ENCODE data around the gene HMGB3. TPM values are rescaled to one million over a fixed set of nuclear protein-coding genes. Genes with fewer than 3 reads are reported as not detected.

HMGB3 gene
- total and polyA plus RNA-seq, 8 donors = 30.2 to 180 (median 116) TPM

DNA sequence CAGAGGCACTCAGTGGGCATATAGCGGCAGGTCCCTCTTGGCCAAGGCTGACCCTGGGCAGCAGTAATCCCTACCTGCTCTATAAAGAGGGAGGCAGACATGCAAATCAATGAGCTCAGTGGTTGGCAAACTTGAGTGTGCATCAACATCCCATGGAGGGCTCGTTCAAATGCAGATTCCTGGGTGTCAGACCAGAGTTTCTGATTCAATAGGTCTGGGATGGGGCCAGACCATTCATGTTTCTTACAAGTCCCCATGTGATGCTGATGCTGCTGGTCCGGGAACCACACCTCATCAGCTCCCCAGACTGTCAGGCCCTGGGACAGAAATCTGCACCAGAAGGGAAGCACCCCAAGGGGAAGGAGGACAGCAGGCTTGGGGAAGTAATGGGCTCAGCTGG, 38.9 kb upstream of the HMGB3 start:
- Histone ChIP-seq H3K27ac (no peak overlapping the region), H3K4me3 (no peak overlapping the region), H3K27me3 (no peaks in the 10 kb centered on the region), H3K4me1 (no peaks in the 10 kb centered on the region), H3K9me3 (no peaks in the 10 kb centered on the region), H3K36me3 (no peaks in the 10 kb centered on the region)
- no peak for DNase-seq
- no peak for TF ChIP-seq CTCF (IDR thresholded peaks at IDR 0.05)
- no peak for ATAC-seq
- intact Hi-C loops (cut with DNase I) = no loop called here

DNA sequence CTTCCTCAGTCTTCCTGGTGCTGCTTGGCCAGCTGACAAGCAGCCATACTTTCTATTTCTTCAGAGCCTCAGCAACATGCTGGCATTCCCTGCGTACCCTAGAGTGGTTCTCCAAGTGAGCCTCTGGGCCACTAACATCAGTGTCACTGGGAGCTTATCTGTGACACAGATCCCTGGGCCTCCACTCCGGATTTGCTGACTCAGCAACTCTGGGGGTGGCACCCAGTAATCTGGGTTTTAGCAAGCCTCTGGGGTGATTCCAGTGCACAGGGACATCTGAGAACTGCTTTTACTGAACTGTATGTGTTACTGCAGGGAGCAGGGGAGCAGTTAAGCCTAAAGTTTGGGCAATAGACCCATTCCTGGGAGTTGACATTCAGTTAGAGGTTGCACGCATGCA, 28.2 kb upstream of the HMGB3 start:
- Histone ChIP-seq H3K36me3 (no peaks in the 10 kb centered on the region), H3K4me1 (no peaks in the 10 kb centered on the region), H3K27me3 (no peaks in the 10 kb centered on the region), H3K9me3 (no peaks in the 10 kb centered on the region), H3K27ac (no peak overlapping the region), H3K4me3 (no peak overlapping the region)
- DNase-seq = no peak
- TF ChIP-seq CTCF (IDR thresholded peaks at IDR 0.05) = no peak
- intact Hi-C loops (cut with DNase I) = no loop called here
- ATAC-seq = no peak

- no peak for TF ChIP-seq CTCF (IDR thresholded peaks at IDR 0.05)
- Histone ChIP-seq H3K27me3 (no peaks in the 10 kb centered on the region), H3K9me3 (no peaks in the 10 kb centered on the region), H3K4me1 (no peaks in the 10 kb centered on the region), H3K4me3 (no peak overlapping the region), H3K36me3 (no peaks in the 10 kb centered on the region), H3K27ac (no peak overlapping the region)
- ATAC-seq (no peak), DNase-seq (no peak)
- intact Hi-C loops (cut with DNase I) = no loop called here
Observed at GRCh38 chrX:150955590-150955989, 27.5 kb upstream of the HMGB3 start.

DNA sequence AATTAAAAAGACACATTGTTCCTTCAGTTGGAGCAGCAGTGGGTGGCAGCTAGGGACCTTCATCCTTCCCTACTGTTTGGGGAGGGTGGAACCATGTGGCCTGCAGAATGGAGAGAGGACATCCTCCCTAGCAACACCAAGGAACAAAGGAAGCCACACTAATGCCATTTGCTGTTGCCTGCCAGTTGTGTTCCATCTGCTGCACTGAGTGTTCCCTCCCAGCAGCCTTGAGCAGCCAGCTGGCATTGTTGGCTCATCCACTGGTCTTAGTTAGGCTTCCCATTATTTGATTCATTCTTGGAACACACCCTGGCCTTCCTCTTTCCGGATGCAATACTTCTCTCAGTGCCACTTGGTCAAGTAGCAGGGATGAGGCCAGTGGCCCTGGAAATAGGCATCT, 25.0 kb upstream of the HMGB3 start:
- Histone ChIP-seq H3K4me1 (no peaks in the 10 kb centered on the region), H3K4me3 (no peak overlapping the region), H3K27me3 (no peaks in the 10 kb centered on the region), H3K9me3 (no peaks in the 10 kb centered on the region), H3K36me3 (no peaks in the 10 kb centered on the region), H3K27ac (no peak overlapping the region)
- DNase-seq (no peak), ATAC-seq (no peak)
- intact Hi-C loops (cut with DNase I) = no loop called here
- TF ChIP-seq CTCF (IDR thresholded peaks at IDR 0.05) = no peak

- ATAC-seq = no peak
- intact Hi-C loops (cut with DNase I) = no loop called here
- no peak for TF ChIP-seq CTCF (IDR thresholded peaks at IDR 0.05)
- H3K4me3 ChIP-seq = no peak overlapping the region
- H3K4me1 ChIP-seq = no peaks in the 10 kb centered on the region
- no peaks in the 10 kb centered on the region for H3K36me3 ChIP-seq
- H3K27ac ChIP-seq = no peak overlapping the region
- H3K9me3 ChIP-seq = no peaks in the 10 kb centered on the region
- no peak for DNase-seq
- no peaks in the 10 kb centered on the region for H3K27me3 ChIP-seq
Observed at GRCh38 chrX:150959557-150959956, 23.6 kb upstream of the HMGB3 start.

Data from left lung (tissue), 10 donors.